ENCODE measurements around the gene RNF225. TPM values are rescaled to one million over a fixed set of nuclear protein-coding genes. Genes with fewer than 3 reads are reported as not detected.

The RNF225 gene
- total and polyA plus RNA-seq, 9 of the 15 experiments (the other 6 are each of a cell fraction or from before 2014, with no cell fraction given): 0.33 TPM; not detected in 8

GRCh38 chr19:58409010-58409790 lies 13.7 kb downstream of the RNF225 start (continued):
- TF ChIP-seq, protein P1, sequence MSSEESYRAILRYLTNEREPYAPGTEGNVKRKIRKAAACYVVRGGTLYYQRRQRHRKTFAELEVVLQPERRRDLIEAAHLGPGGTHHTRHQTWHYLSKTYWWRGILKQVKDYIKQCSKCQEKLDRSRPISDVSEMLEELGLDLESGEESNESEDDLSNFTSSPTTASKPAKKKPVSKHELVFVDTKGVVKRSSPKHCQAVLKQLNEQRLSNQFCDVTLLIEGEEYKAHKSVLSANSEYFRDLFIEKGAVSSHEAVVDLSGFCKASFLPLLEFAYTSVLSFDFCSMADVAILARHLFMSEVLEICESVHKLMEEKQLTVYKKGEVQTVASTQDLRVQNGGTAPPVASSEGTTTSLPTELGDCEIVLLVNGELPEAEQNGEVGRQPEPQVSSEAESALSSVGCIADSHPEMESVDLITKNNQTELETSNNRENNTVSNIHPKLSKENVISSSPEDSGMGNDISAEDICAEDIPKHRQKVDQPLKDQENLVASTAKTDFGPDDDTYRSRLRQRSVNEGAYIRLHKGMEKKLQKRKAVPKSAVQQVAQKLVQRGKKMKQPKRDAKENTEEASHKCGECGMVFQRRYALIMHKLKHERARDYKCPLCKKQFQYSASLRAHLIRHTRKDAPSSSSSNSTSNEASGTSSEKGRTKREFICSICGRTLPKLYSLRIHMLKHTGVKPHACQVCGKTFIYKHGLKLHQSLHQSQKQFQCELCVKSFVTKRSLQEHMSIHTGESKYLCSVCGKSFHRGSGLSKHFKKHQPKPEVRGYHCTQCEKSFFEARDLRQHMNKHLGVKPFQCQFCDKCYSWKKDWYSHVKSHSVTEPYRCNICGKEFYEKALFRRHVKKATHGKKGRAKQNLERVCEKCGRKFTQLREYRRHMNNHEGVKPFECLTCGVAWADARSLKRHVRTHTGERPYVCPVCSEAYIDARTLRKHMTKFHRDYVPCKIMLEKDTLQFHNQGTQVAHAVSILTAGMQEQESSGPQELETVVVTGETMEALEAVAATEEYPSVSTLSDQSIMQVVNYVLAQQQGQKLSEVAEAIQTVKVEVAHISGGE (CRISPR knock-in tag; IDR thresholded peaks at IDR 0.05): 0 out of 6 replicates have a peak, but pooled peaks of 1 of the 3 experiments have one; percentile 7
- TF ChIP-seq RBM14 (IDR thresholded peaks at IDR 0.05; ENCODE audit: borderline replicate concordance, insufficient read depth, low read depth, low read length) (0 out of 2 replicates have a peak, but pooled peaks have one; percentile 3), POLR2G (IDR thresholded peaks at IDR 0.05; ENCODE audit: low read depth, low read length) (peak; percentile 43), MCM7 (IDR thresholded peaks at IDR 0.05) (no peak), ZNF232 (CRISPR knock-in tag; IDR thresholded peaks at IDR 0.05) (0 out of 2 replicates have a peak, but pooled peaks have one; percentile 47), TCF7 (IDR thresholded peaks at IDR 0.05; ENCODE audit: borderline replicate concordance) (no peak; the same call in 1 of the 2 replicates), NCOA2 (IDR thresholded peaks at IDR 0.05; ENCODE audit: partially characterized antibody in 2 of 2) (no peak), ARID4B (CRISPR knock-in tag; IDR thresholded peaks at IDR 0.05) (0 out of 2 replicates have a peak, but pooled peaks have one; percentile 5), DLX4 (CRISPR knock-in tag; IDR thresholded peaks at IDR 0.05) (no peak), DPF2 (IDR thresholded peaks at IDR 0.05) (no peak), ZBTB7A (IDR thresholded peaks at IDR 0.05; ENCODE audit: borderline replicate concordance, control insufficient read depth, low read depth, low read length) (peak; percentile 55; the same call in 1 of the 2 replicates), RB1 (IDR thresholded peaks at IDR 0.05; ENCODE audit: low read depth) (no peak), MEF2A (IDR thresholded peaks at IDR 0.05; ENCODE audit: control insufficient read depth, low read depth, low read length) (no peak)
